GM12865 (cell line): ENCODE data around the gene KCNE1.

Experiments
- DNase-seq: peaks from one replicate; pipeline ENCODE4 v3.0.0; 2010; ENCODE audit warnings: low read depth
- H3K4me3 ChIP-seq: 2 replicates; pipeline ENCODE4 v1.5.1; 2011; ENCODE audit warnings: mild to moderate bottlenecking, low read depth, low read length, control low read depth
- TF ChIP-seq, protein P1 (sequence below): IDR thresholded peaks from 2 replicates; pipeline ENCODE4 v1.5.1; 2011; ENCODE audit warnings: low read length, control low read depth, low read depth, inconsistent platforms; ENCODE audit not compliant: insufficient read depth; ENCODE audit errors: missing control alignments

Gene KCNE1

DNA sequence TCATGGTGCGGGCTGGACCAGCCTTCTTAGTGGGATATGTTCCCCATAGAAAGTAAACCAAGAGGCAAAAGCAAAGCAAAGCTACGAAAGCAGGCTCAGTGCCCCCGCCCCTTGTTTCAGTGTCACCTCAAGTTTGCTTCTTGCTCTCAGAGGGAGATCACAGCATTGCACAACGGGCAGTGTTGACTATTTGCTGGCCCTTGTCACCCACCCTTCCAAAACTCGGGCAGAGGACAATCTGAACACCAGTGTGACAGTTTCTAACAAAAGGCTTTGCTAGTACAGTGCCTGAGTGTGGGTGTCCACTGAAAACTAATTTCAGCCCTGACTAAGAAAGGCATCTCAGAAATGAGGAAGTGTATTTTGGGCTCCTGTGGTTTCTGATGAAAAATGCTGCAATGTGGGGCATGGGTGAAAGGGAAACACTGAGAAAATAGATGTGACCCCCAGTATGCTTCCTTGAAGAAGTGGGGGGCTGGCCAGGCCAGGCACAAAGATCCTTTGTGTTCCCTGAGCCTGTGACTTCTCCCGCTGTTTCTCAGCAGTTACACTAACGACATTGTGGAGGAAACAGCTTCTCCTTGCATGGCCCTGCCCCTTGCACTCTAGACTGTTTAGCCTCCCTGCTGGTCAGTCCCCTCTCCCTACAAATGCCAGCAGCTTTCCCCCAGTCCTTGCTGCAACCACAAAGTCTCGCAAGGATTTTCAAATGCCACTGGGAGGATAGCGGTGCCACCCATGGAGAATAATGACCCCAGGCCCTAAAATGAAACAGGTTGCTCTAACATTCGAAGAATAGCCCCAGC, 33.3 kb upstream of the KCNE1 start:
- peak overlapping the region; percentile 50 for H3K4me3 ChIP-seq
- DNase-seq, result peak; percentile 86
- TF ChIP-seq, protein P1, sequence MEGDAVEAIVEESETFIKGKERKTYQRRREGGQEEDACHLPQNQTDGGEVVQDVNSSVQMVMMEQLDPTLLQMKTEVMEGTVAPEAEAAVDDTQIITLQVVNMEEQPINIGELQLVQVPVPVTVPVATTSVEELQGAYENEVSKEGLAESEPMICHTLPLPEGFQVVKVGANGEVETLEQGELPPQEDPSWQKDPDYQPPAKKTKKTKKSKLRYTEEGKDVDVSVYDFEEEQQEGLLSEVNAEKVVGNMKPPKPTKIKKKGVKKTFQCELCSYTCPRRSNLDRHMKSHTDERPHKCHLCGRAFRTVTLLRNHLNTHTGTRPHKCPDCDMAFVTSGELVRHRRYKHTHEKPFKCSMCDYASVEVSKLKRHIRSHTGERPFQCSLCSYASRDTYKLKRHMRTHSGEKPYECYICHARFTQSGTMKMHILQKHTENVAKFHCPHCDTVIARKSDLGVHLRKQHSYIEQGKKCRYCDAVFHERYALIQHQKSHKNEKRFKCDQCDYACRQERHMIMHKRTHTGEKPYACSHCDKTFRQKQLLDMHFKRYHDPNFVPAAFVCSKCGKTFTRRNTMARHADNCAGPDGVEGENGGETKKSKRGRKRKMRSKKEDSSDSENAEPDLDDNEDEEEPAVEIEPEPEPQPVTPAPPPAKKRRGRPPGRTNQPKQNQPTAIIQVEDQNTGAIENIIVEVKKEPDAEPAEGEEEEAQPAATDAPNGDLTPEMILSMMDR, result no peak

DNA sequence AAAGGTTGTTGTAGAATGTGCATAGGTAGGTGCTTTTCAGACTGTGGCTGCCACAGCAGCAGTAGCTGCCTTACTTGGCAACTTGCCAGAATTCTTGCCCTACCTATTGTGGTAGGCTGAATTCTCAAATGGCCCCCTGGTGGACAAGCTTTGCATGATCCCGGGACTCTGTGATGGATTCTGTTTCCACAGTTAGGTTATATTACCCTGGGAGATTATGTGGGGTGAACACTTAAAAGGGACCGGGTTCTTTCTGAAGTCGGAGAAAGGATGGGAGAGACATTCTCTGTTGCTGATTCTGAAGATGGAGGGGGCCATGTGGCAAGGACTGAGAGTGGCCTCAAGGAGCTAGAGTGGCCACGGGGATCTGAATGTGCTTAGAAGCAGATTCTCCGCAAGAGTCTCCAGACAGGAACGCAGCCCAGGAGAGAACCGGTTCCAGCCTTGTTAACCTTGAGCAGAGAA, 32.1 kb upstream of the KCNE1 start:
- TF ChIP-seq, protein P1, result peak; percentile 54
- H3K4me3 ChIP-seq, result no peak overlapping the region
- DNase-seq, result peak; percentile 91

DNA sequence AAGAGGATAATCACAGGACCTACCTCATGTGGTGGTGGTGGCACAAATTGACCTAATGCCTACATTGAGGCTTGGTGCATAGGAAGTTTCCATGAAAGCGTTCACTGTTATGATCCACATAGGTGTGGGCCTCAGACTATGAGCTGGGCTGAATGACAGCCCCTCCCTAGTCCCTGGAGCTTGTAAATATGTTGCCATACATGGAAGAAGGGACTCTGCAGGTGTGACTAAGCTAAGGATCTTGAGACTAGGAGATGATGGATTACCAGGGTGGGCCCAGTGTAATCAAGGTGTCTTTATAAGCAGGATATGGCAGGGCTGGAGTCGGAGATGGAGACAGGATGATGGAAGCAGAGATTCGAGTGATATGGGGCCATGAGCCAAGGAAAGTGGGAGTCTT, 31.0 kb upstream of the KCNE1 start:
- DNase-seq, result no peak
- TF ChIP-seq, protein P1, result no peak
- no peak overlapping the region for H3K4me3 ChIP-seq

DNA sequence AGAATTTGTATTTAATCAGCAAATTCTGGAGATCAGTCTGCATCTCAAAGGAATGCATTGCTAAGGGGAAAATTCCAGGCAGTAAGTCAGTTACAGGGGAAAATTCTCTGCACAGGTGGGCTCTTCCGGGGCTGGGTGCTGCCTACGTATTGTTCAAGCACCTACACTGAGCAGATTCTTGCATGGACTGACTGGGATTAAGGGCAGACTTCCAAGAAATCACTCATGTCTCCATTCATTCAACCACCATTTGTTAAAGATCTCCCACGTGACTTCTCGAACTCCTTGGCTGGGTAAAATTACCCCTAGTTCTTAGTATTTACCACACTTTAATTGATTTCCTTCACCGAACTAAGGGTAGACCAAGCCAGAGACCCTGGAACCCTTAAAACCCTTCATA, 28.2 kb upstream of the KCNE1 start:
- no peak overlapping the region for H3K4me3 ChIP-seq
- TF ChIP-seq, protein P1, result no peak
- DNase-seq, result no peak

DNA sequence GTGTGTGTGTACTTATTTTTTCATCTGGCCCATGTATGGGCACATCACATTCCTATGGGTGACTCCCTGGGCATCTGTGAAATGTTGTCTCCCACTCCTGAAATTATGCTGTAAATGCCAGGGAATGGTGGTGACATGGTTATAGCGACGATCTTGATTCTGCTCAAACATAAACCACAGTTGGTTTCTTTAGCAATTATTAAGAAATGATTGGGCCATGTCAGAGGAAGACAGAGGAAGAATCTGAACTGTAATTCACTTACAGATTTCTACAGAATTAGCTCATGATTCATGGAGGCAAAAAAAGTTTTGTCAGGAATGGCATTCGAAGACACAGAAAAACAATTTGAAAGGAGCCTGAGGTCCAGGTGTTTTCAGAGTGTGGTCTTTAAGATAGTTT, 25.8 kb upstream of the KCNE1 start:
- no peak overlapping the region for H3K4me3 ChIP-seq
- no peak for DNase-seq
- TF ChIP-seq, protein P1, result no peak

DNA sequence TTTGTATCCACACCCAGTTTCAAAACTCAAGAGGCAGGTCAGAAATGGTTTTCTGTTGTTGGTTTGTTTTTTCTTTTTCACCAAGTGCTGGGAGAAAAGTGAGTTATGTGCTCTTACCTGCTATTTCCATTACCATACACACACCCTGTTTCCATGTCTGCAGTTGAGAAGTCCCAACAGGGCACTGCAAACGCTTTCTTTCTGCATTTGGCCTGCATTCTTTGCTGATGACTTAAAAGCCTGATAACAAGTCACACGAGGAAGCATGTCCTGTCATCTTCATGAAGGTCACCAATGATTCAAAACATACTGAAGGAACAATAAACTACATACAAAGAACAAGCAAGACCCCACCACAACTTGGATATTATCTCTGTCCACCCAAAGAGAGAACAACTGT, 24.8 kb upstream of the KCNE1 start:
- H3K4me3 ChIP-seq, result no peak overlapping the region
- no peak for DNase-seq
- TF ChIP-seq, protein P1, result no peak

DNA sequence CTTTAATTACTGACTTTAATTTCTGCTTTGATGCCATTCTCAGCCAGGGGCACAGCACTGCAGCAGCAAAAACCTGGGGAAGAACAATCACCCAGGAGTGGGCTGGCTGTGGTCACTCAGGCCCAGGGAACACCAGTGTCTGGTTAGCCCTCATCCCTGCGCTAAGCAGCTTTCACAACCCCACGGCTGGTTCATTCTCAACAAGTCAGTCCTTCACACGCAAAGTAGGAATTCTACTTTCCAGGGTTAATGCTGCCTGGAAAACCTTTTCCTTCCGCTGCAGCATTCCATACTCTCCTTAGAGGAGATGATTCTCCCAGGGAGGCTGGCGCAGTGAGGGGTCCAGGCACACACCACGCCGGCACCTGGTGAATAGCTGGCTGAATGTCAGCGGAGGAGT, 24.3 kb upstream of the KCNE1 start:
- H3K4me3 ChIP-seq, result no peak overlapping the region
- TF ChIP-seq, protein P1, result no peak
- DNase-seq, result no peak
